B cell (primary cell): ENCODE results near the gene IYD. TPM values are rescaled to one million over a fixed set of nuclear protein-coding genes. Genes with fewer than 3 reads are reported as not detected.
A peak's percentile ranks its signal among the peaks of the same experiment; 100 is the strongest.

Experiments
- ATAC-seq: fragments of 200-7000 bp; cut with Tn5 transposase; one replicate; pipeline ENCODE4 v1.10.0; 2021; ENCODE audit warnings: low read depth, mild to moderate bottlenecking, moderate number of reproducible peaks, moderate library complexity
- CTCF ChIA-PET: fragments of 350-600 bp; sonication (Branson Sonifier 250); formaldehyde crosslinking; loops from one replicate; lab custom pipeline; 2021; ENCODE audit warnings: antibody characterized with exemption, inconsistent platforms; lab: Charles Lee
- POLR2A ChIA-PET: fragments of 350-600 bp; sonication (Branson Sonifier 250); formaldehyde crosslinking; loops from one replicate; lab custom pipeline; 2021; ENCODE audit warnings: antibody characterized with exemption; lab: Charles Lee
- DNase-seq: peaks from one replicate; pipeline ENCODE4 v3.0.0; 2013
- H2AFZ ChIP-seq: 2 replicates; pipeline ENCODE4 v1.6.1; 2012; ENCODE audit warnings: mild to moderate bottlenecking, low read depth, low read length; ENCODE audit not compliant: insufficient read depth, poor library complexity, severe bottlenecking
- H3K27ac ChIP-seq, 2 donors: 1 replicate in 1 of 2; 2 replicates in 1 of 2; pipeline ENCODE4 v1.5.1; 2012 to 2013; ENCODE audit warnings: low read length in 2 of 2, mild to moderate bottlenecking in 2 of 2, moderate library complexity in 1 of 2
- H3K27me3 ChIP-seq, 4 experiments: fragments of 200-600 bp in 1 of 4; sonication (generic) in 1 of 4; replicated peaks in 1 of 4; 1 replicate in 2 of 4; 2 replicates in 2 of 4; pipeline versions ENCODE4 v1.6.1 to v1.7.0; 2013 to 2016; ENCODE audit warnings: low read length in 3 of 4, mild to moderate bottlenecking in 2 of 4, mixed read lengths in 1 of 4, moderate library complexity in 1 of 4; ENCODE audit not compliant: insufficient read depth in 4 of 4, control insufficient read depth in 3 of 4; ENCODE audit errors: control extremely low read depth in 1 of 4
- H3K36me3 ChIP-seq, 2 experiments: replicated peaks in 1 of 2; 1 replicate in 1 of 2; 2 replicates in 1 of 2; pipeline versions ENCODE4 v1.6.1 to v1.7.1; 2013; ENCODE audit warnings: low read length in 1 of 2; ENCODE audit not compliant: insufficient read depth in 2 of 2, control insufficient read depth in 1 of 2; ENCODE audit errors: control extremely low read depth in 1 of 2, extremely low read depth in 1 of 2
- H3K4me1 ChIP-seq, 2 donors: fragments of 200-600 bp in 1 of 2; sonication (generic) in 1 of 2; 1 replicate in 1 of 2; 2 replicates in 1 of 2; pipeline versions ENCODE4 v1.5.1 to v1.6.1; 2013 to 2017; ENCODE audit warnings: low read length in 2 of 2; ENCODE audit not compliant: control insufficient read depth in 2 of 2, insufficient read depth in 2 of 2
- H3K4me2 ChIP-seq: replicated peaks from 2 replicates; pipeline ENCODE3; 2012; ENCODE audit warnings: mild to moderate bottlenecking, low read depth, low read length; ENCODE audit not compliant: poor library complexity, severe bottlenecking
- H3K4me3 ChIP-seq, 5 experiments: fragments of 200-600 bp in 1 of 5; sonication (generic) in 1 of 5; 1 replicate in 3 of 5; 2 replicates in 2 of 5; pipeline versions ENCODE4 v1.5.1 to v1.7.0; 2011 to 2016; ENCODE audit warnings: low read length in 4 of 5, mild to moderate bottlenecking in 4 of 5, low read depth in 2 of 5, control low read depth in 1 of 5, moderate library complexity in 1 of 5; ENCODE audit not compliant: insufficient read depth in 1 of 5; ENCODE audit errors: control extremely low read depth in 1 of 5, extremely low read depth in 1 of 5
- H3K79me2 ChIP-seq: fragments of 200-600 bp; sonication (generic); one replicate; pipeline ENCODE4 v1.6.0; 2016; ENCODE audit warnings: low read length; ENCODE audit not compliant: control insufficient read depth, insufficient read depth
- H3K9ac ChIP-seq: fragments of 200-600 bp; sonication (generic); 2 replicates; pipeline ENCODE4 v1.6.1; 2017; ENCODE audit warnings: mild to moderate bottlenecking, low read length, moderate library complexity
- H3K9me3 ChIP-seq, 3 donors: one replicate each; pipeline versions ENCODE4 v1.6.1 to v1.7.1; 2013; ENCODE audit warnings: low read length in 2 of 3; ENCODE audit not compliant: control insufficient read depth in 2 of 3, insufficient read depth in 1 of 3; ENCODE audit errors: control extremely low read depth in 1 of 3
- H4K20me1 ChIP-seq: 2 replicates; pipeline ENCODE4 v1.6.0; 2012; ENCODE audit warnings: mild to moderate bottlenecking, low read length; ENCODE audit not compliant: insufficient read depth, control insufficient read depth, poor library complexity, severe bottlenecking
- H3K27ac Mint-ChIP-seq: one replicate; pipeline ENCODE4 v1.8.0; 2021; ENCODE audit warnings: mixed read lengths
- H3K27me3 Mint-ChIP-seq: one replicate; pipeline ENCODE4 v1.8.0; 2021; ENCODE audit warnings: mixed read lengths
- H3K4me1 Mint-ChIP-seq: one replicate; pipeline ENCODE4 v1.8.0; 2021; ENCODE audit warnings: mixed read lengths
- H3K4me3 Mint-ChIP-seq: one replicate; pipeline ENCODE4 v1.8.0; 2021; ENCODE audit warnings: mixed read lengths
- H3K9me3 Mint-ChIP-seq: one replicate; pipeline ENCODE4 v1.8.0; 2022; ENCODE audit warnings: mixed read lengths; ENCODE audit not compliant: insufficient read depth
- EZH2 ChIP-seq: IDR thresholded peaks from 2 replicates; pipeline ENCODE4 v1.6.1; 2012; ENCODE audit warnings: borderline replicate concordance, low read depth, mild to moderate bottlenecking, moderate library complexity, low read length; ENCODE audit not compliant: insufficient read depth, poor library complexity, severe bottlenecking
- WGBS: methylation state at CpG from one replicate; pipeline ENCODE4 v1.1.5; 2013; ENCODE audit warnings: missing lambda C conversion rate; ENCODE audit not compliant: insufficient coverage; 5-methylcytosine and 5-hydroxymethylcytosine counted together
- intact Hi-C: fragments of 100-400 bp; cut with micrococcal nuclease; formaldehyde crosslinking; loops from one replicate; pipeline ENCODE4 v1.10.0; 2022
- polyA plus RNA-seq: library from polyadenylated mRNA; depleted of rRNA; stranded (reverse); fragments of >200 nt; gene quantifications from 2 replicates; pipeline ENCODE4 v1.2.3, GENCODE V29; 2012
- total RNA-seq, 2 donors: library from RNA; stranded (reverse); fragments of 120-200 nt in 1 of 2; gene quantifications; 1 replicate in 1 of 2; 2 replicates in 1 of 2; pipeline versions ENCODE4 v1.2.3 to v1.2.4, GENCODE V29; 2013 to 2022
- TF ChIP-seq, protein P1 (sequence below): fragments of 200-600 bp; IDR thresholded peaks from one replicate; pipeline ENCODE4 v1.8.0; 2022; ENCODE audit warnings: antibody characterized with exemption, mild to moderate bottlenecking

IYD gene
- total and polyA plus RNA-seq, 2 donors (not counting 1 experiment from before 2014, with no cell fraction given), result not detected

- H3K4me3 ChIP-seq, result no peak overlapping the region
- 96% methylated on average over 5 of the region's 6 CpGs for WGBS
- no peak overlapping the region for H3K9ac ChIP-seq
- DNase-seq, result no peak
- peaks cover 5 to 14% (median 8%) of the 10 kb centered on the region in 3 donors for H3K9me3 ChIP-seq
- peaks cover 27% of the 10 kb centered on the region for H3K27me3 Mint-ChIP-seq
- intact Hi-C loops, result no loop called here
- H3K27ac Mint-ChIP-seq, result no peak overlapping the region
- no peaks in the 10 kb centered on the region for H3K36me3 ChIP-seq
- CTCF ChIA-PET, result interaction anchor here (0.9 to 4.7 kb wide), 6 partner anchors 9 to 409 kb away, joined by 3 to 26 read pairs (median 14); no protein-coding TSS in a partner anchor
- POLR2A ChIA-PET, result no interaction called here
- H3K27ac ChIP-seq, result no peak overlapping the region
- H4K20me1 ChIP-seq, result no peaks in the 10 kb centered on the region
- peaks cover 10% of the 10 kb centered on the region for H3K9me3 Mint-ChIP-seq
- ATAC-seq, result no peak
- peaks cover 0 to 11% (median 5%) of the 10 kb centered on the region in 4 experiments for H3K27me3 ChIP-seq
- H2AFZ ChIP-seq, result no peak overlapping the region
- no peak overlapping the region for H3K4me2 ChIP-seq
- TF ChIP-seq, protein P1, sequence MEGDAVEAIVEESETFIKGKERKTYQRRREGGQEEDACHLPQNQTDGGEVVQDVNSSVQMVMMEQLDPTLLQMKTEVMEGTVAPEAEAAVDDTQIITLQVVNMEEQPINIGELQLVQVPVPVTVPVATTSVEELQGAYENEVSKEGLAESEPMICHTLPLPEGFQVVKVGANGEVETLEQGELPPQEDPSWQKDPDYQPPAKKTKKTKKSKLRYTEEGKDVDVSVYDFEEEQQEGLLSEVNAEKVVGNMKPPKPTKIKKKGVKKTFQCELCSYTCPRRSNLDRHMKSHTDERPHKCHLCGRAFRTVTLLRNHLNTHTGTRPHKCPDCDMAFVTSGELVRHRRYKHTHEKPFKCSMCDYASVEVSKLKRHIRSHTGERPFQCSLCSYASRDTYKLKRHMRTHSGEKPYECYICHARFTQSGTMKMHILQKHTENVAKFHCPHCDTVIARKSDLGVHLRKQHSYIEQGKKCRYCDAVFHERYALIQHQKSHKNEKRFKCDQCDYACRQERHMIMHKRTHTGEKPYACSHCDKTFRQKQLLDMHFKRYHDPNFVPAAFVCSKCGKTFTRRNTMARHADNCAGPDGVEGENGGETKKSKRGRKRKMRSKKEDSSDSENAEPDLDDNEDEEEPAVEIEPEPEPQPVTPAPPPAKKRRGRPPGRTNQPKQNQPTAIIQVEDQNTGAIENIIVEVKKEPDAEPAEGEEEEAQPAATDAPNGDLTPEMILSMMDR, result no peak
- no peak for TF ChIP-seq EZH2
- no peaks in the 10 kb centered on the region for H3K79me2 ChIP-seq
- no peak overlapping the region for H3K4me3 Mint-ChIP-seq
- peaks cover 5% of the 10 kb centered on the region for H3K4me1 Mint-ChIP-seq
- peaks cover 8% of the 10 kb centered on the region in 2 donors for H3K4me1 ChIP-seq
These were observed 40.0 kb downstream of the IYD start for GRCh38 chr6:150408842-150409241.

GRCh38 chr6:150409576-150410066 is 40.8 kb downstream of the IYD start:
- Mint-ChIP-seq H3K4me3 (no peak overlapping the region), H3K4me1 (peaks cover 5% of the 10 kb centered on the region), H3K27ac (no peak overlapping the region), H3K27me3 (peaks cover 32% of the 10 kb centered on the region), H3K9me3 (peaks cover 10% of the 10 kb centered on the region)
- peaks cover 4 to 14% (median 5%) of the 10 kb centered on the region in 3 donors for H3K9me3 ChIP-seq
- ChIA-PET POLR2A (interaction anchor here (0.5 kb wide), 1 partner anchor 403 kb away, joined by 3 read pairs; no protein-coding TSS in a partner anchor), CTCF (interaction anchor here (0.5 to 4.7 kb wide), 9 partner anchors 8 to 915 kb away, joined by 3 to 26 read pairs (median 3); no protein-coding TSS in a partner anchor)
- no peaks in the 10 kb centered on the region for H3K36me3 ChIP-seq
- H3K27me3 ChIP-seq, result peaks cover 0 to 9% (median 5%) of the 10 kb centered on the region in 4 experiments
- intact Hi-C loops, result no loop called here
- no CpG with 5 or more reads among the region's 1 CpG for WGBS
- peak; percentile 47 for ATAC-seq
- no peak for TF ChIP-seq EZH2
- TF ChIP-seq, protein P1, result no peak
- H3K79me2 ChIP-seq, result no peaks in the 10 kb centered on the region
- H4K20me1 ChIP-seq, result no peaks in the 10 kb centered on the region
- no peak overlapping the region for H3K9ac ChIP-seq
- H3K27ac ChIP-seq, result no peak overlapping the region
- H3K4me2 ChIP-seq, result no peak overlapping the region
- no peak overlapping the region for H3K4me3 ChIP-seq
- H3K4me1 ChIP-seq, result peaks cover 8% of the 10 kb centered on the region in 2 donors
- H2AFZ ChIP-seq, result no peak overlapping the region
- peak; percentile 78 for DNase-seq
